Ascending aorta (tissue), 2 donors: ENCODE measurements around the gene NEK10. TPM values are rescaled to one million over a fixed set of nuclear protein-coding genes. Genes with fewer than 3 reads are reported as not detected.

Source experiments
- DNase-seq, 2 donors: peaks; one replicate each; pipeline ENCODE4 v3.0.0-alpha.2; 2019; ENCODE audit warnings: low spot score in 2 of 2
- H3K27ac ChIP-seq, 2 donors: fragments of 200-600 bp; sonication (generic); one replicate each; pipeline ENCODE4 v1.5.1; 2016 to 2017; ENCODE audit warnings: mild to moderate bottlenecking in 1 of 2
- H3K27me3 ChIP-seq: fragments of 200-600 bp; sonication (generic); one replicate; pipeline ENCODE4 v1.5.1; 2017
- H3K36me3 ChIP-seq, 2 donors: fragments of 200-600 bp; sonication (generic); one replicate each; pipeline ENCODE4 v1.5.1; 2016
- H3K4me1 ChIP-seq, 2 donors: fragments of 200-600 bp; sonication (generic); one replicate each; pipeline ENCODE4 v1.5.1; 2016 to 2017; ENCODE audit warnings: mild to moderate bottlenecking in 1 of 2
- H3K4me3 ChIP-seq, 2 donors: fragments of 200-600 bp; sonication (generic); one replicate each; pipeline ENCODE4 v1.5.1; 2016 to 2017; ENCODE audit warnings: mild to moderate bottlenecking in 1 of 2
- H3K9me3 ChIP-seq, 2 donors: fragments of 200-600 bp; sonication (generic); one replicate each; pipeline ENCODE4 v1.5.1; 2016
- intact Hi-C: fragments of 100-400 bp; cut with DNase I; formaldehyde crosslinking; loops from one replicate; pipeline ENCODE4 v1.15.1; 2023
- total RNA-seq: library from RNA; depleted of rRNA; stranded (reverse); fragments of >200 nt; gene quantifications from one replicate; pipeline ENCODE4 v1.1.0, GENCODE V29; 2016
- TF ChIP-seq, protein P1 (sequence below), 3 experiments: fragments of 200-600 bp in 2 of 3; fragments of 450-650 bp in 1 of 3; sonication (generic) in 2 of 3; IDR thresholded peaks; one replicate each; pipeline ENCODE4 v1.5.1; 2016 to 2019; ENCODE audit warnings: antibody characterized with exemption in 3 of 3, mild to moderate bottlenecking in 1 of 3, moderate library complexity in 1 of 3

Gene NEK10
- total RNA-seq, 1 donor from 2014 or later, result not detected

DNA sequence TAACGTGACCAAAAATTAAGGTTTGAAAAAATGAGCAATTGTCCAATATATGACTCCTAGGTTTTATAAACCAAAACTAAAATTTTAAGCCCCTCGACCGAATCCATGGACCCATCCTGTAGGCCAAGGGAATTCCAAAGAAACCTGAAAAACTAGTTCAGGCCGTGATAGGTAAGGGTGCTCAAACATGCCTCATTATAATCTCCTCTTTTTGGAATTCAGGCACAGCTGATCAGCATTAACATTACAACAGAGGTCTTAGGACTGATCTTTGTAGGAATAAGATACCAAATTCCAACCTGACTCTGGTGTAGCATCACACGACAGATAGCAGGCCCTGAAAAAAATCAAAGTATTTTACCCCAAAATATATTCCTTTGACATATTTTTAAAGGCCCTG is 155.7 kb downstream of the NEK10 start:
- intact Hi-C loops, result no loop called here
- TF ChIP-seq, protein P1, sequence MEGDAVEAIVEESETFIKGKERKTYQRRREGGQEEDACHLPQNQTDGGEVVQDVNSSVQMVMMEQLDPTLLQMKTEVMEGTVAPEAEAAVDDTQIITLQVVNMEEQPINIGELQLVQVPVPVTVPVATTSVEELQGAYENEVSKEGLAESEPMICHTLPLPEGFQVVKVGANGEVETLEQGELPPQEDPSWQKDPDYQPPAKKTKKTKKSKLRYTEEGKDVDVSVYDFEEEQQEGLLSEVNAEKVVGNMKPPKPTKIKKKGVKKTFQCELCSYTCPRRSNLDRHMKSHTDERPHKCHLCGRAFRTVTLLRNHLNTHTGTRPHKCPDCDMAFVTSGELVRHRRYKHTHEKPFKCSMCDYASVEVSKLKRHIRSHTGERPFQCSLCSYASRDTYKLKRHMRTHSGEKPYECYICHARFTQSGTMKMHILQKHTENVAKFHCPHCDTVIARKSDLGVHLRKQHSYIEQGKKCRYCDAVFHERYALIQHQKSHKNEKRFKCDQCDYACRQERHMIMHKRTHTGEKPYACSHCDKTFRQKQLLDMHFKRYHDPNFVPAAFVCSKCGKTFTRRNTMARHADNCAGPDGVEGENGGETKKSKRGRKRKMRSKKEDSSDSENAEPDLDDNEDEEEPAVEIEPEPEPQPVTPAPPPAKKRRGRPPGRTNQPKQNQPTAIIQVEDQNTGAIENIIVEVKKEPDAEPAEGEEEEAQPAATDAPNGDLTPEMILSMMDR (IDR thresholded peaks at IDR 0.05), result no peak
- no peaks in the 10 kb centered on the region for H3K36me3 ChIP-seq

GRCh38 chr3:27209617-27210264 is 159.4 kb downstream of the NEK10 start:
- TF ChIP-seq, protein P1 (IDR thresholded peaks at IDR 0.05), result no peak
- Histone ChIP-seq H3K4me1 (no peaks in the 10 kb centered on the region), H3K36me3 (no peaks in the 10 kb centered on the region), H3K27me3 (no peaks in the 10 kb centered on the region), H3K27ac (no peak overlapping the region), H3K9me3 (no peaks in the 10 kb centered on the region), H3K4me3 (no peak overlapping the region)
- intact Hi-C loops, result no loop called here
- DNase-seq, result no peak

More for the DNA sequence above, 155.7 kb downstream of the NEK10 start:
- DNase-seq, result no peak
- Histone ChIP-seq H3K27me3 (no peaks in the 10 kb centered on the region), H3K27ac (no peak overlapping the region), H3K4me1 (no peaks in the 10 kb centered on the region), H3K9me3 (no peaks in the 10 kb centered on the region), H3K4me3 (no peak overlapping the region)

DNA sequence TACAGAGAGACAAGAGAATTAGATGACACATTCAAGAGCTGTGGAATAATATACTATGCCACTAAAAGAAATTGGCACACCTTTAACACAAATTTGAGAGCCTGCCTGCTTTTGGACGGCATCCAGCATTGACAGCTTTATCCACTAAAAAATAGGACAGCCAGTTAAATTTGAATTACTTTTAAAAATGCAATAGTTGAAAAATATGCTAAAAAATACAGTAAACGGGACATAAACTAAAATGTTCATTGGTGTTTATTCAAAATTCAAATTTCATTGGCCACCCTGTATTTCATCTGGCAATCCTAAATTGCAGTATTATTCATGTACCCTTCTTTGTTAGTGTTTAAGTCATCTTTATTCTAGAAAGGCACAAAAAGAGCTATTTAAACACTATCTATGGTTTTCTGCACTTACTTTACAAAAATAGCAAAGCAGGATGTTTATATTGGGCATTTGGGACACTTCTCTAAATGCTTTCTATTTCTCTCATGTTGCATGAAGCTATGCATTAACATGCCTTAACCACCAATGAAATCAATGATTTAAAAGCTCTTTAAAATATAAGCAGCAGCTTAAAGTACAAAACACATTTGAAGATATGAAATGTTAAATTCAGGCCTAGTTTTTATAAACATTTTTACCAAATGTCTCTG is 160.1 kb downstream of the NEK10 start:
- H3K27ac ChIP-seq, result no peak overlapping the region
- intact Hi-C loops, result no loop called here

GRCh38 chr3:27202959-27203358 is 166.2 kb downstream of the NEK10 start:
- no peak overlapping the region for H3K27ac ChIP-seq
- TF ChIP-seq, protein P1 (IDR thresholded peaks at IDR 0.05), result no peak
- no peak overlapping the region for H3K4me3 ChIP-seq
- no peaks in the 10 kb centered on the region for H3K27me3 ChIP-seq
- no peaks in the 10 kb centered on the region for H3K9me3 ChIP-seq
- no peaks in the 10 kb centered on the region for H3K4me1 ChIP-seq
- intact Hi-C loops, result no loop called here
- no peak for DNase-seq
- no peaks in the 10 kb centered on the region for H3K36me3 ChIP-seq

More for the DNA sequence above, 160.1 kb downstream of the NEK10 start:
- TF ChIP-seq, protein P1 (IDR thresholded peaks at IDR 0.05), result no peak
- DNase-seq, result no peak
- Histone ChIP-seq H3K36me3 (no peaks in the 10 kb centered on the region), H3K27me3 (no peaks in the 10 kb centered on the region), H3K9me3 (no peaks in the 10 kb centered on the region), H3K4me3 (no peak overlapping the region), H3K4me1 (no peaks in the 10 kb centered on the region)

- H3K36me3 ChIP-seq, result no peaks in the 10 kb centered on the region
- TF ChIP-seq, protein P1 (IDR thresholded peaks at IDR 0.05), result no peak
- intact Hi-C loops, result no loop called here
- H3K4me1 ChIP-seq, result no peaks in the 10 kb centered on the region
- H3K27me3 ChIP-seq, result no peaks in the 10 kb centered on the region
- H3K4me3 ChIP-seq, result no peak overlapping the region
- no peaks in the 10 kb centered on the region for H3K9me3 ChIP-seq
- no peak for DNase-seq
- no peak overlapping the region for H3K27ac ChIP-seq
Observed at GRCh38 chr3:27201492-27201891, 167.7 kb downstream of the NEK10 start.
